22Rv1 (cell line): Measurements from ENCODE around the gene EIF4G3.
A peak's percentile ranks its signal among the peaks of the same experiment; 100 is the strongest.

ENCODE experiments used
- H3K27ac ChIP-seq: fragments of 450-650 bp; 2 replicates; pipeline ENCODE4 v1.5.1; 2017
- ZFX ChIP-seq: fragments of 450-650 bp; IDR thresholded peaks from 2 replicates; pipeline ENCODE4 v1.6.1; 2017; ENCODE audit warnings: antibody characterized with exemption, borderline replicate concordance
- TF ChIP-seq, protein P1 (sequence below): fragments of 450-650 bp; IDR thresholded peaks from 2 replicates; pipeline ENCODE4 v1.5.1; 2017; ENCODE audit warnings: mild to moderate bottlenecking

Gene EIF4G3

DNA sequence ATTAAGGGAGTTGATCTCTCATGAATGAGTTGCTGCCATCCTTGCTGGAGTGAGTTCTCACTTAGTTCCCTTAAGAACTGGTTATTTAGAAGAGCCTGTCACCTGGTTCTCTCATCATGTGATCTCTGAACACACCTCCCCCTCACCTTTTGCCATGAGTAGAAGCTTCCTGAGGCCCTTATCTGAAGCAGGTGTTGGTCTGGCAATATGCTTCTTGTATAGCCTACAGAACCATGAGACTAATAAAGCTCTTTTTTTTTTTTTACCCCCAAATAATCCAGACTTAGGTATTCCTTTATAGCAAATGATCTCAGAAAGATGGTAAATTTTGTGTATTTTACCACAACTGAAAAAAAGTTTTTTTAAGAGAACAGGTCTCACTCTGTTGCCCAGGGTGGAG is 158.0 kb downstream of the EIF4G3 start:
- peak overlapping the region; percentile 19; the same call in 1 of the 2 replicates for H3K27ac ChIP-seq
- TF ChIP-seq, protein P1, sequence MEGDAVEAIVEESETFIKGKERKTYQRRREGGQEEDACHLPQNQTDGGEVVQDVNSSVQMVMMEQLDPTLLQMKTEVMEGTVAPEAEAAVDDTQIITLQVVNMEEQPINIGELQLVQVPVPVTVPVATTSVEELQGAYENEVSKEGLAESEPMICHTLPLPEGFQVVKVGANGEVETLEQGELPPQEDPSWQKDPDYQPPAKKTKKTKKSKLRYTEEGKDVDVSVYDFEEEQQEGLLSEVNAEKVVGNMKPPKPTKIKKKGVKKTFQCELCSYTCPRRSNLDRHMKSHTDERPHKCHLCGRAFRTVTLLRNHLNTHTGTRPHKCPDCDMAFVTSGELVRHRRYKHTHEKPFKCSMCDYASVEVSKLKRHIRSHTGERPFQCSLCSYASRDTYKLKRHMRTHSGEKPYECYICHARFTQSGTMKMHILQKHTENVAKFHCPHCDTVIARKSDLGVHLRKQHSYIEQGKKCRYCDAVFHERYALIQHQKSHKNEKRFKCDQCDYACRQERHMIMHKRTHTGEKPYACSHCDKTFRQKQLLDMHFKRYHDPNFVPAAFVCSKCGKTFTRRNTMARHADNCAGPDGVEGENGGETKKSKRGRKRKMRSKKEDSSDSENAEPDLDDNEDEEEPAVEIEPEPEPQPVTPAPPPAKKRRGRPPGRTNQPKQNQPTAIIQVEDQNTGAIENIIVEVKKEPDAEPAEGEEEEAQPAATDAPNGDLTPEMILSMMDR, result no peak
- TF ChIP-seq ZFX, result no peak

DNA sequence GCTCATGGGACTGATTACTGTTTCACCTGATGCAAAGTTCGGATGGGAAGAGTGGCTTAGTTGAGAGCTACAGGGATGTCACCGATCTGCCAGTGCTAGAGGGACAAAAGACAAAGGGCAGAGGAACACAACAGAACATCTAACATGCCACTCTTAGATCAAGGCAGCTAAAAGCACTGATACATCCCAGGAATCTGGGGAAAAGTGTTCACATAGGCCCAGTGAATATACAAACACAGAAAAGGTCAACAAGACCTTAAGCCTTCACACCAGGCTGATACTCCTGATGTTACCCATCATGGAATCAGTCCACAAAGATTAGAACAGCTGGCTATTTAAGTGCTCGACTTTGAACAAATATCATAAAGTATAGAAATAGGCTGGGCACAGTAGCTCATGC is 163.2 kb downstream of the EIF4G3 start:
- no peak overlapping the region for H3K27ac ChIP-seq
- TF ChIP-seq, protein P1, result no peak
- no peak for TF ChIP-seq ZFX

DNA sequence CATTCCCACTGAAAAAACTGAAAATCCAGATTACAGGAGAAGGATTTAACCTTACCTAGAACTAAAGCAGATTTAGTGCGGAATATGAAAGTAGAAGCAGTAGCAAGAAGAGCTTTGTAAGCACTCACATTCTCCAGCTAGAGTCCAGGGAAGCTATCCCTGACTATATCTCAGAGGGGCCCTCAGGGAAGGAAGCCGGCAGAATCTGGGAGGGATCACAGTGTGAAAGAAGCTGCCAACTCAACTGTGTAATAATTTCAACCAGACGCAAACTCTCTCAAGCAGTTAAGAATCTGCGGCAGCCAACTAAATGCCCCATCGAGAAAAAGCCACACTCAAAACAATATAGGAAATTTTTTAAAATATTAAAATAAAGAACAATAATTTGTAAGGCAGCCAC is 163.8 kb downstream of the EIF4G3 start:
- no peak overlapping the region for H3K27ac ChIP-seq
- TF ChIP-seq, protein P1, result no peak
- TF ChIP-seq ZFX, result no peak

GRCh38 chr1:21007876-21008275 is 168.8 kb downstream of the EIF4G3 start:
- TF ChIP-seq, protein P1, result no peak
- TF ChIP-seq ZFX, result no peak
- no peak overlapping the region for H3K27ac ChIP-seq

DNA sequence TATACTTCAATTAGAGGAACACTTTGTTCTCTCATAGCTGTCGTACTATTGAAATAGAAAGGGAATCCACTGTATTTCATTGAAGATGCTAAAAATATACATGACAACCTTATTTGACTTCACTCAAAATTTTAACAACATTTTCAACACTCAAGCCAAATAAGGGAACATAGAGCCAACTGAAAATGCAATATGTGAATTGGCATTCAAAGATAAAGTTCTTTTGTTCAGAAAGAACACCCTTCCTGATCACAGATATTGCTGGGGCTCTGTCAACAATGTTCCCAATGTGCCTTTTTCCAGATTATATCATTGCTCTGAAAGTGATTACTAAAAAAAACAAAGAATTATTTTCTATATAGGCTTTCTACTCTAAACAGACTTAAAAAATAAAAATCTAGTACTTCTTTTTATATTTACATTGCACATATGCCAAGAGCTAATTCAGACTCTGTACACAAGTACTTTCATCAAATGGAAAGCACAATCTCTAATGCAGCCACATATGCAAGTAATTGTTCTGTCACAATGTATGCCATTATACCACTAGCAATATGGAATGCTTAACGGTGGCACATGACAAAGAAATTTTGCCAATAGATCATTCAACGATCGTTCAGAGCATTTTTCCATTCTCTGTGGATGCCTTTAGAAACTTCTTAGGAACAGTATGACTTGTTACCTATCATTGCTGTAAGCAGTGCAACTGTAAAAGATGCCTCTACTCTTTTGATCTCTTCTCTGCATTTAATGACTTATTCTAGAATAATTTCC is 171.0 kb downstream of the EIF4G3 start:
- no peak overlapping the region for H3K27ac ChIP-seq
- TF ChIP-seq, protein P1, result no peak
- TF ChIP-seq ZFX, result no peak

DNA sequence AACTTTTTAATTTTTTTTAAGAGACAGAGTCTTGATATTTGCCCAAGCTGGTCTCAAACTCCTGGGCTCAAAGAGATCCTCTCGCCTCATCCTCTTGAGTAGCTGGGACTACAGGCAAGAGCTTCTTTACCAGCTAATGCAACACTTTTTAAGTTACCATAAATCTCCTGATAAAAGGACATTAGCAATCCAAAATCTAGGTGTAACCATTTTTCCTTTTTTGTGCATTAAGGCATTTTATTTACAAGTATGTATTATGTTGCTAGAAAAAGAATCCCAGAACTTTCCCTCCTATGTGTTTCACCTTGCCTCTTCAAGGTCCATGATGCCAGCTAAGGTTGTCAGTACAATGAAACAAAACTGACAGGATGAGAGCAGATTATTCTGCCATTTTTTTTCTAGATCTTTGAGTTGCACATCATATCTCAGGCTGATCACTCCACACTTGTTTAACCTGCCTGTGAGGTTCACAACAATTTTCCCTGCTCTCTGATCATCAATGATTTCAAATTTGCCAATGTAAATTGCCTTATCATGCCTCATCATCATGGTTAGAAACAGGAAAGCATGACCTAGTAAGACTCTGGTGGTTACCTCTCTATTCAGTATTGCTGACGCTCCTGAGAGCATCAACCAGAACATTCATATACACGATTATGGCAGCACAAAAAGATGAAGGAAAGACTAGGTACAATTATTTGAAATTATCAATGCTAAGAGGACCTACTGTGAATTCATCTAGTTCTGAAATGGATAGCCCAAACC is 173.2 kb downstream of the EIF4G3 start:
- no peak for TF ChIP-seq ZFX
- TF ChIP-seq, protein P1, result no peak
- H3K27ac ChIP-seq, result no peak overlapping the region

GRCh38 chr1:21001042-21001441 is 175.7 kb downstream of the EIF4G3 start:
- TF ChIP-seq ZFX, result no peak
- TF ChIP-seq, protein P1, result no peak
- no peak overlapping the region for H3K27ac ChIP-seq
